Kidney (tissue), 14 donors: Measurements from ENCODE around the gene CHST2. TPM values are rescaled to one million over a fixed set of nuclear protein-coding genes. Genes with fewer than 3 reads are reported as not detected.

Source experiments
- DNase-seq, 5 donors: peaks; one replicate each; pipeline ENCODE4 v3.0.0-alpha.2; 2013 to 2020
- FAIRE-seq: peaks from 2 replicates; lab custom pipeline; 2012; peaks lifted over from hg19 to GRCh38; lab: Jason Lieb, UNC
- H3K27ac ChIP-seq, 2 donors: one replicate each; pipeline ENCODE4 v1.7.0; 2013; ENCODE audit warnings: low read depth in 2 of 2, low read length in 2 of 2, inconsistent platforms in 1 of 2
- H3K27me3 ChIP-seq: one replicate; pipeline ENCODE4 v1.7.1; 2013; ENCODE audit warnings: low read length, inconsistent platforms; ENCODE audit not compliant: control insufficient read depth, insufficient read depth
- H3K36me3 ChIP-seq, 3 donors: one replicate each; pipeline versions ENCODE4 v1.7.0 to v1.7.1; 2013; ENCODE audit warnings: low read length in 3 of 3, control low read depth in 1 of 3, inconsistent platforms in 1 of 3; ENCODE audit not compliant: insufficient read depth in 3 of 3, control insufficient read depth in 2 of 3
- H3K4me1 ChIP-seq, 3 donors: one replicate each; pipeline versions ENCODE4 v1.7.0 to v1.7.1; 2013; ENCODE audit warnings: low read length in 3 of 3, inconsistent platforms in 1 of 3, low read depth in 1 of 3; ENCODE audit not compliant: control insufficient read depth in 2 of 3, insufficient read depth in 2 of 3
- H3K4me3 ChIP-seq, 3 donors: one replicate each; pipeline versions ENCODE4 v1.7.0 to v1.8.1; 2013; ENCODE audit warnings: low read length in 3 of 3, control low read depth in 1 of 3, inconsistent platforms in 1 of 3
- H3K9ac ChIP-seq, 3 donors: one replicate each; pipeline versions ENCODE4 v1.7.0 to v1.7.1; 2013; ENCODE audit warnings: low read length in 3 of 3, control low read depth in 1 of 3, inconsistent platforms in 1 of 3
- H3K9me3 ChIP-seq, 3 donors: one replicate each; pipeline versions ENCODE4 v1.7.0 to v1.7.1; 2013; ENCODE audit warnings: low read length in 3 of 3, control low read depth in 1 of 3, inconsistent platforms in 1 of 3; ENCODE audit not compliant: control insufficient read depth in 2 of 3, insufficient read depth in 1 of 3
- CTCF ChIP-seq: IDR thresholded peaks from 3 replicates; pipeline ENCODE4 v1.5.1; 2012; ENCODE audit warnings: mild to moderate bottlenecking, moderate library complexity, borderline replicate concordance; ENCODE audit not compliant: insufficient read depth; ENCODE audit errors: extremely low read depth
- intact Hi-C: fragments of 100-400 bp; cut with DNase I; formaldehyde crosslinking; loops from one replicate; pipeline ENCODE4 v1.11.1; 2022
- polyA plus RNA-seq: library from polyadenylated mRNA; stranded (reverse); fragments of 350-450 nt; fragmentation: Illumina TruSeq; extraction: RNeasy Lipid Tissue Mini Kit (QIAGEN cat#74804); gene quantifications from one replicate; pipeline ENCODE4 v1.2.3, GENCODE V29; 2014; ENCODE audit warnings: low read depth, low replicate concordance; ENCODE audit not compliant: insufficient read depth
- total RNA-seq: library from RNA; stranded (reverse); fragmentation: NEBNext Ultra II Directional; extraction: Animal tissue kit (Norgen Biotek cat#: 25700); gene quantifications from one replicate; pipeline ENCODE4 v1.2.1, GENCODE V29; 2021
- donor health status: control.
- donor health status: control.
- donor health status: control.
- donor health status: control.
- donor health status: control.
- donor health status: DM: yes; HTN: yes; CAD: no.
- donor health status: Normal renal cell carcinoma (clear cell type).

The CHST2 gene
- total and polyA plus RNA-seq, 2 donors from 2014 or later: 4.4 to 6.0 TPM

- intact Hi-C loops: no loop called here
- no peak for TF ChIP-seq CTCF
- H3K36me3 ChIP-seq: no peaks in the 10 kb centered on the region
- no peak for FAIRE-seq
- no peaks in the 10 kb centered on the region for H3K4me1 ChIP-seq
- DNase-seq: no peak
- no peaks in the 10 kb centered on the region for H3K9me3 ChIP-seq
- no peak overlapping the region for H3K4me3 ChIP-seq
- no peak overlapping the region for H3K27ac ChIP-seq
- H3K9ac ChIP-seq: no peak overlapping the region
- H3K27me3 ChIP-seq: no peaks in the 10 kb centered on the region
Observed at GRCh38 chr3:143135150-143135549, 15.6 kb downstream of the CHST2 start.

- TF ChIP-seq CTCF: no peak
- intact Hi-C loops: no loop called here
- H3K9ac ChIP-seq: no peak overlapping the region
- no peaks in the 10 kb centered on the region for H3K36me3 ChIP-seq
- H3K4me1 ChIP-seq: no peaks in the 10 kb centered on the region
- no peaks in the 10 kb centered on the region for H3K9me3 ChIP-seq
- FAIRE-seq (no peak), DNase-seq (no peak)
- no peak overlapping the region for H3K27ac ChIP-seq
- H3K4me3 ChIP-seq: no peak overlapping the region
- no peaks in the 10 kb centered on the region for H3K27me3 ChIP-seq
Observed at GRCh38 chr3:143137435-143138036, 18.0 kb downstream of the CHST2 start.

GRCh38 chr3:143138953-143139352 lies 19.4 kb downstream of the CHST2 start:
- no peak for TF ChIP-seq CTCF
- H3K36me3 ChIP-seq: no peaks in the 10 kb centered on the region
- intact Hi-C loops: no loop called here
- H3K27me3 ChIP-seq: no peaks in the 10 kb centered on the region
- no peak overlapping the region for H3K4me3 ChIP-seq
- H3K9ac ChIP-seq: no peak overlapping the region
- DNase-seq: no peak
- FAIRE-seq: no peak
- no peaks in the 10 kb centered on the region for H3K9me3 ChIP-seq
- H3K4me1 ChIP-seq: no peaks in the 10 kb centered on the region
- no peak overlapping the region for H3K27ac ChIP-seq

GRCh38 chr3:143139762-143140161 lies 20.2 kb downstream of the CHST2 start:
- TF ChIP-seq CTCF: no peak
- H3K9me3 ChIP-seq: no peaks in the 10 kb centered on the region
- H3K36me3 ChIP-seq: no peaks in the 10 kb centered on the region
- H3K4me3 ChIP-seq: no peak overlapping the region
- no peak overlapping the region for H3K27ac ChIP-seq
- intact Hi-C loops: no loop called here
- no peaks in the 10 kb centered on the region for H3K27me3 ChIP-seq
- H3K9ac ChIP-seq: no peak overlapping the region
- H3K4me1 ChIP-seq: no peaks in the 10 kb centered on the region
- no peak for FAIRE-seq
- DNase-seq: no peak
